Thyroid gland (tissue), 4 donors: ENCODE measurements around the gene BBS9.

ENCODE experiments used
- POLR2A ChIP-seq, 2 donors: fragments of 450-650 bp; IDR thresholded peaks; one replicate each; pipeline ENCODE4 v1.6.1; 2017; ENCODE audit warnings: antibody characterized with exemption in 2 of 2, mild to moderate bottlenecking in 2 of 2, moderate library complexity in 1 of 2
- TF ChIP-seq, protein P1 (sequence below), 6 experiments: fragments of 200-600 bp in 3 of 6; fragments of 450-650 bp in 3 of 6; sonication (generic) in 3 of 6; IDR thresholded peaks; one replicate each; pipeline ENCODE4 v1.5.1; 2016 to 2019; ENCODE audit warnings: antibody characterized with exemption in 6 of 6, mild to moderate bottlenecking in 2 of 6, inconsistent platforms in 1 of 6, moderate library complexity in 1 of 6

DNA sequence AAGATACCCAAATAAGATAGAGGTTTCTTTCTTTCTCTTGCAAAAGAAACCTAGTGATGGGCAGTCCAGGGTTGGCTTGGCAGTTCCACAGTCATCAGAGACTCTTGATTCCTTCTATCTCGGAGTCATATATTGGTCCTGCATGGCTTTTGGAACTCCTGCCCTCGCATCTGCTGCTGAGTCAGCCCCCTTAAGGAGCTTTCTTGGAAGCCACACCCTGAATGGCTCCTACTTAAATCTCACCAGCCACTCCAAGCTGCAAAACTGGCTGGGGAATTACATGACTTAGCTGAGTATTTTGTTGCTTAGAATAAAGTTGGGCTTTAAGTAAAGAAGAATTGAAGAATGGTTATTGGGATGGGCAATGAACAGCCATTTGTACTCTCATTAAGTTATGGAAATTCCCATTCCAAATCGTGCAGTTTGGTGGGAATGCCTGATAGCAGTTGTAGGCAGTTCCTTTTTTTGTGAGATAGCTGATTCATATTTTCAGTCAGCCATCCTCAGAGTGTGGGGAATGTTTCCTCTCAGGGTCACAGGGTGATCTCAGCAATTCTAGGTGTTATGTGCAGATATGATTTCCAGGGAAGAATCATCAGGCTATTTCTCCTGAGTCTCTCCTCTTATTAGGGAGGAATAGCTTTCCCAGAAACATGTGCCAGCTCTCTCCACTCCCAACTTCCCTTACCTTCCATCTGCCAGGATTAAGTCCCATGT lies 209.9 kb downstream of the BBS9 start:
- TF ChIP-seq, protein P1, sequence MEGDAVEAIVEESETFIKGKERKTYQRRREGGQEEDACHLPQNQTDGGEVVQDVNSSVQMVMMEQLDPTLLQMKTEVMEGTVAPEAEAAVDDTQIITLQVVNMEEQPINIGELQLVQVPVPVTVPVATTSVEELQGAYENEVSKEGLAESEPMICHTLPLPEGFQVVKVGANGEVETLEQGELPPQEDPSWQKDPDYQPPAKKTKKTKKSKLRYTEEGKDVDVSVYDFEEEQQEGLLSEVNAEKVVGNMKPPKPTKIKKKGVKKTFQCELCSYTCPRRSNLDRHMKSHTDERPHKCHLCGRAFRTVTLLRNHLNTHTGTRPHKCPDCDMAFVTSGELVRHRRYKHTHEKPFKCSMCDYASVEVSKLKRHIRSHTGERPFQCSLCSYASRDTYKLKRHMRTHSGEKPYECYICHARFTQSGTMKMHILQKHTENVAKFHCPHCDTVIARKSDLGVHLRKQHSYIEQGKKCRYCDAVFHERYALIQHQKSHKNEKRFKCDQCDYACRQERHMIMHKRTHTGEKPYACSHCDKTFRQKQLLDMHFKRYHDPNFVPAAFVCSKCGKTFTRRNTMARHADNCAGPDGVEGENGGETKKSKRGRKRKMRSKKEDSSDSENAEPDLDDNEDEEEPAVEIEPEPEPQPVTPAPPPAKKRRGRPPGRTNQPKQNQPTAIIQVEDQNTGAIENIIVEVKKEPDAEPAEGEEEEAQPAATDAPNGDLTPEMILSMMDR (IDR thresholded peaks at IDR 0.05) = no peak
- TF ChIP-seq POLR2A (IDR thresholded peaks at IDR 0.05) = no peak
